ENCODE results near the gene GABARAP.

DNA sequence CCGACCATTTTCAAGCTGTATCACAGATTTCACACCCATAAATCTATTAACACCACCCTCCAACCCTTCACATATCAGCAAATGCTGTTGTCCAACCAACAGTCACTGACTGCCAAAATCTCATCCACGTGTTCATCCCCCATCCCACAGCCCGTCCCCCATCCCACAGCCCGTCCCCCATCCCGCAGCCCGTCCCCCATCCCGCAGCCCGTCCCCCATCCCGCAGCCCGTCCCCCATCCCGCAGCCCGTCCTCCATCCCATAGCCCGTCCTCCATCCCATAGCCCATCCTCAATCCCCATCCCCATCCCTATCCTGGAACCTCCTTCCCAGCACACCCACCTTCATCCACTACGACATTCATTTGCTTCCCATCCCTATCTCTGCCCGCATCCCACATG is 36.7 kb downstream of the GABARAP start:
- TF ChIP-seq TAF1 (CRISPR knock-in tag; IDR thresholded peaks at IDR 0.05) (no peak), ZBTB20 (CRISPR knock-in tag; IDR thresholded peaks at IDR 0.05; ENCODE audit: borderline replicate concordance, low read depth) (no peak), TMF1 (CRISPR knock-in tag; IDR thresholded peaks at IDR 0.05; ENCODE audit: low read depth) (no peak), KDM5A (IDR thresholded peaks at IDR 0.05; ENCODE audit: borderline replicate concordance, low read length) (no peak), HOXA7 (CRISPR knock-in tag; IDR thresholded peaks at IDR 0.05) (no peak)
- TF ChIP-seq, protein P1, sequence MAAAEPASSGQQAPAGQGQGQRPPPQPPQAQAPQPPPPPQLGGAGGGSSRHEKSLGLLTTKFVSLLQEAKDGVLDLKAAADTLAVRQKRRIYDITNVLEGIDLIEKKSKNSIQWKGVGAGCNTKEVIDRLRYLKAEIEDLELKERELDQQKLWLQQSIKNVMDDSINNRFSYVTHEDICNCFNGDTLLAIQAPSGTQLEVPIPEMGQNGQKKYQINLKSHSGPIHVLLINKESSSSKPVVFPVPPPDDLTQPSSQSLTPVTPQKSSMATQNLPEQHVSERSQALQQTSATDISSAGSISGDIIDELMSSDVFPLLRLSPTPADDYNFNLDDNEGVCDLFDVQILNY (CRISPR knock-in tag; conservative IDR thresholded peaks at IDR 0.05): no peak
